H1 (cell line): ENCODE results near the gene IL1R1.

ENCODE experiments used
- ASH2L ChIP-seq: fragments of 200-600, 300-600 bp; sonication (generic); IDR thresholded peaks from one replicate; pipeline ENCODE4 v1.7.1; 2017; ENCODE audit warnings: low read length
- ATF2 ChIP-seq: IDR thresholded peaks from 2 replicates; pipeline ENCODE4 v1.6.1; 2012; ENCODE audit warnings: low read length, inconsistent platforms
- CTCF ChIP-seq, 3 experiments: IDR thresholded peaks; 1 replicate in 2 of 3; 2 replicates in 1 of 3; pipeline versions ENCODE4 v1.5.1 to v1.6.1; 2011; ENCODE audit warnings: low read length in 3 of 3, mild to moderate bottlenecking in 3 of 3, inconsistent platforms in 2 of 3, low read depth in 1 of 3, moderate library complexity in 1 of 3; ENCODE audit not compliant: insufficient read depth in 1 of 3; ENCODE audit errors: control extremely low read depth in 1 of 3
- EP300 ChIP-seq, 2 experiments: IDR thresholded peaks; 1 replicate in 1 of 2; 2 replicates in 1 of 2; pipeline ENCODE4 v1.6.1; 2011 to 2012; ENCODE audit warnings: low read depth in 2 of 2, low read length in 2 of 2, mild to moderate bottlenecking in 2 of 2, borderline replicate concordance in 1 of 2, inconsistent platforms in 1 of 2, moderate library complexity in 1 of 2
- EZH2 ChIP-seq: fragments of 200-600 bp; sonication (generic); IDR thresholded peaks from 2 replicates; pipeline ENCODE4 v1.7.1; 2012; ENCODE audit warnings: low read depth, mild to moderate bottlenecking, moderate library complexity, low read length, inconsistent platforms; ENCODE audit not compliant: severe bottlenecking
- GABPA ChIP-seq: IDR thresholded peaks from 2 replicates; pipeline ENCODE4 v1.6.1; 2011; ENCODE audit warnings: mild to moderate bottlenecking, low read length, moderate library complexity, borderline replicate concordance; ENCODE audit not compliant: insufficient read depth
- JUN ChIP-seq: IDR thresholded peaks from 2 replicates; pipeline ENCODE4 v1.6.1; 2011; ENCODE audit warnings: low read depth, mild to moderate bottlenecking, improper control_type of control experiment, low read length
- KDM1A ChIP-seq: fragments of 200-600, 300-600 bp; sonication (generic); IDR thresholded peaks from 2 replicates; pipeline ENCODE4 v1.7.1; 2016; ENCODE audit warnings: mild to moderate bottlenecking, low read length, borderline replicate concordance
- POLR2A ChIP-seq, 2 experiments: IDR thresholded peaks; 1 replicate in 1 of 2; 2 replicates in 1 of 2; pipeline ENCODE4 v1.6.1; 2011; ENCODE audit warnings: low read depth in 2 of 2, low read length in 2 of 2, mild to moderate bottlenecking in 2 of 2; ENCODE audit errors: control extremely low read depth in 1 of 2
- POLR2AphosphoS5 ChIP-seq: IDR thresholded peaks from 2 replicates; pipeline ENCODE4 v1.6.1; 2011; ENCODE audit warnings: low read depth, low read length
- POU5F1 ChIP-seq: IDR thresholded peaks from 2 replicates; pipeline ENCODE4 v1.6.1; 2011; ENCODE audit warnings: low read depth, mild to moderate bottlenecking, low read length, moderate library complexity
- SIRT6 ChIP-seq: IDR thresholded peaks from one replicate; pipeline ENCODE4 v1.7.1; 2012; ENCODE audit warnings: low read length, inconsistent platforms
- TEAD4 ChIP-seq: IDR thresholded peaks from 2 replicates; pipeline ENCODE4 v1.6.1; 2012; ENCODE audit warnings: low read depth, low read length, inconsistent platforms, mixed read lengths

- no peak for TF ChIP-seq CTCF (IDR thresholded peaks at IDR 0.05; ENCODE audit: control extremely low read depth in 1 of 3, insufficient read depth in 1 of 3, low read depth in 1 of 3, low read length in 3 of 3)
- TF ChIP-seq POU5F1, result no peak
- TF ChIP-seq ASH2L, result no peak
- TF ChIP-seq GABPA, result no peak
- no peak for TF ChIP-seq POLR2AphosphoS5
- TF ChIP-seq EP300 (IDR thresholded peaks at IDR 0.05; ENCODE audit: borderline replicate concordance in 1 of 2, low read depth in 2 of 2, low read length in 2 of 2), result no peak
- no peak for TF ChIP-seq EZH2
- TF ChIP-seq TEAD4, result no peak
- no peak for TF ChIP-seq POLR2A (IDR thresholded peaks at IDR 0.05; ENCODE audit: control extremely low read depth in 1 of 2, low read depth in 2 of 2, low read length in 2 of 2)
- TF ChIP-seq SIRT6, result no peak
- no peak for TF ChIP-seq JUN
- TF ChIP-seq ATF2, result no peak
- TF ChIP-seq KDM1A, result no peak
These were observed 5.4 kb upstream of the IL1R1 start for GRCh38 chr2:102137138-102137537.
